ENCODE results near the gene IRF9. TPM values are rescaled to one million over a fixed set of nuclear protein-coding genes. Genes with fewer than 3 reads are reported as not detected.

The IRF9 gene
- total and polyA plus RNA-seq, 4 donors, result 75.3 to 124 (median 95.6) TPM

DNA sequence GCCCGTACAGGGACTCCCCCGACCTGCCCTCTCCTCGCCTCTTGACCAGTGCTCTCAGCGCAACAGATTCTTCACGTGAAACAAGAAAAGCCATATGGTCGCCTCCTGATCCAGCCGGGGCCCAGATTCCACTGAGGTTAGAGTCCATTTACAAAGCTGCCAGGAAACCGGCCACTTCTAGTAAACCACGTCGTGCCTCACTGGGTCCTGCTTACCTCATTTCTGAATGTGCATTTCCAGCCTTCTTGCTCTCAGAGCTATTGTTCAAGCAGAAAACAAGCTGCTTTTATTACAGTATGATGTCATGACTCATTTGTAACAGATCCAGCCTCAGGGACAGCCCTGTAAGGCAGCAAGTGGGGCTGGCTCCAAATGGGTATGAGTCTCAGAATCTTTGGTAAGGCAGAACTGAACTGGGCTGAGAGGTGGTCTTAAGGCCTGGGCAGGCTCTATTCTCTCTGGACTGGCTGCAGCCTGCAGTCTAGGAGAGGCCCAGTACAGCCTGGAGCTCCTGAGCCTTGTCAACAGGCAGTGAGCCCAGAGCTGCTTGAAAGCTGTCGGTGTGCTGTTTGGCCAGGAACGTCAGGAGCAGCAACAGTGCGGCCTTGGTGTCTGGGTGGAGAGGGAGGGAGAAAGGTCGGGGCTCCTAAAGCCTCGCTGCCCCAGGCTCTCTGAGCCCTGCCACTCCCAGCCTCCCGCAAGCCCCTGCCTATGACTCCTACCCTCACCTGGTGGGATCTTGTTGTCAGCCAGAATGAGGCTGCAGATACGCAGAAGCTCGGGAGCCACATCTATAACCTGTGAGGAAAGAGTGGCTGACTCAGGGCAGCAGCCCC lies 19.1 kb downstream of the IRF9 start:
- no peaks in the 10 kb centered on the region for H3K4me1 ChIP-seq (ENCODE audit: control insufficient read depth in 5 of 5, insufficient read depth in 5 of 5, low read length in 5 of 5)
- DNase-seq (no peak), ATAC-seq (ENCODE audit: insufficient read depth, low FRiP score) (no peak)
- H3K27me3 ChIP-seq (ENCODE audit: control insufficient read depth in 3 of 3, insufficient read depth in 3 of 3, low read length in 2 of 3), result no peaks in the 10 kb centered on the region
- no peaks in the 10 kb centered on the region for H3K9me3 ChIP-seq (ENCODE audit: control insufficient read depth in 4 of 4, insufficient read depth in 3 of 4, low read length in 3 of 4)
- H3K27ac ChIP-seq (ENCODE audit: low read depth in 1 of 2, low read length in 1 of 2), result no peak overlapping the region
- TF ChIP-seq, protein P1, sequence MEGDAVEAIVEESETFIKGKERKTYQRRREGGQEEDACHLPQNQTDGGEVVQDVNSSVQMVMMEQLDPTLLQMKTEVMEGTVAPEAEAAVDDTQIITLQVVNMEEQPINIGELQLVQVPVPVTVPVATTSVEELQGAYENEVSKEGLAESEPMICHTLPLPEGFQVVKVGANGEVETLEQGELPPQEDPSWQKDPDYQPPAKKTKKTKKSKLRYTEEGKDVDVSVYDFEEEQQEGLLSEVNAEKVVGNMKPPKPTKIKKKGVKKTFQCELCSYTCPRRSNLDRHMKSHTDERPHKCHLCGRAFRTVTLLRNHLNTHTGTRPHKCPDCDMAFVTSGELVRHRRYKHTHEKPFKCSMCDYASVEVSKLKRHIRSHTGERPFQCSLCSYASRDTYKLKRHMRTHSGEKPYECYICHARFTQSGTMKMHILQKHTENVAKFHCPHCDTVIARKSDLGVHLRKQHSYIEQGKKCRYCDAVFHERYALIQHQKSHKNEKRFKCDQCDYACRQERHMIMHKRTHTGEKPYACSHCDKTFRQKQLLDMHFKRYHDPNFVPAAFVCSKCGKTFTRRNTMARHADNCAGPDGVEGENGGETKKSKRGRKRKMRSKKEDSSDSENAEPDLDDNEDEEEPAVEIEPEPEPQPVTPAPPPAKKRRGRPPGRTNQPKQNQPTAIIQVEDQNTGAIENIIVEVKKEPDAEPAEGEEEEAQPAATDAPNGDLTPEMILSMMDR (IDR thresholded peaks at IDR 0.05; ENCODE audit: control extremely low read depth, extremely low read depth), result no peak
- peaks cover 8 to 85% (median 18%) of the 10 kb centered on the region in 4 donors for H3K36me3 ChIP-seq (ENCODE audit: control insufficient read depth in 4 of 4, insufficient read depth in 4 of 4, low read length in 4 of 4)
- no peak overlapping the region for H3K9ac ChIP-seq (ENCODE audit: insufficient read depth in 1 of 2, low read length in 2 of 2)
- 83 to 93% methylated on average over 18 of the region's 18 CpGs for WGBS, 2 donors
- no peak overlapping the region for H3K4me3 ChIP-seq

DNA sequence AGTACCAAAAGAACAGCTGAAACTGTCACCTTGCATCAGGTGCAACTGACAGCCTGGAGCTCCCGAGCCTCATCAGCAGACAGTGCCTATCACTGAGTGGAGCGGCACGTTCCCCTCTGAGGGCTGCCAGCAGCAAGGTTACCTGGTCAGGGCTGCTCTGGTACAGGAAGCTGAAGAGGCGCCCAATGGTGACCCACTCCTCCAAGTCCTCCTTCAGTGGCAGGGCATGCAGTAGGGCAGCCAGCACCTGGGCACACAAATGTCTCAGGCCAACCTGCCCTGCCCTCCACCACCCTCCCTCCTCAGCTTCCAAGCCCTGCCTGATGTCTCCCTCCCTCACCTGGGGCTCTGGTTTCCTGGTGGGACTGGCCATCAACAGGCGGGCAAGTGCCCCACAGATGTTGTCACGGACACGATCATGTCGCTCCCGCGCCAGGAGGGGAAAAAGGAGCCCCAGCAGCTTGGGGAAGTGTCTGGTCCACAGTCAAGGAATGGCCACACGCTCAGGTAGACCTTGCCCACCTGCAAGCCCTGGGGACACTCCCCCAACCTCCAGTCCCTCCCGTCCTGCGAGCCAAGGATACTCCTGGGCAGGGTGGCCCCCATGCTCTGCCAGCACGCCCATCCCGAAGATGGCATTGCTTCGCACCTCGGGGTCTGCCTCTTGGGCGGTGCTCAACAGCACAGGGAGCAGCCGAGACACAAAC lies 20.5 kb downstream of the IRF9 start:
- TF ChIP-seq, protein P1 (IDR thresholded peaks at IDR 0.05; ENCODE audit: control extremely low read depth, extremely low read depth), result no peak
- H3K27me3 ChIP-seq (ENCODE audit: control insufficient read depth in 3 of 3, insufficient read depth in 3 of 3, low read length in 2 of 3), result no peaks in the 10 kb centered on the region
- DNase-seq (no peak), ATAC-seq (ENCODE audit: insufficient read depth, low FRiP score) (no peak)
- no peaks in the 10 kb centered on the region for H3K9me3 ChIP-seq (ENCODE audit: control insufficient read depth in 4 of 4, insufficient read depth in 3 of 4, low read length in 3 of 4)
- H3K4me1 ChIP-seq (ENCODE audit: control insufficient read depth in 5 of 5, insufficient read depth in 5 of 5, low read length in 5 of 5), result no peaks in the 10 kb centered on the region
- H3K9ac ChIP-seq (ENCODE audit: insufficient read depth in 1 of 2, low read length in 2 of 2), result no peak overlapping the region
- 90% methylated on average over 15 to 19 of the region's 19 CpGs for WGBS, 2 donors
- H3K36me3 ChIP-seq (ENCODE audit: control insufficient read depth in 4 of 4, insufficient read depth in 4 of 4, low read length in 4 of 4), result peaks cover 20 to 91% (median 24%) of the 10 kb centered on the region in 4 donors
- H3K27ac ChIP-seq (ENCODE audit: low read depth in 1 of 2, low read length in 1 of 2), result no peak overlapping the region
- no peak overlapping the region for H3K4me3 ChIP-seq

DNA sequence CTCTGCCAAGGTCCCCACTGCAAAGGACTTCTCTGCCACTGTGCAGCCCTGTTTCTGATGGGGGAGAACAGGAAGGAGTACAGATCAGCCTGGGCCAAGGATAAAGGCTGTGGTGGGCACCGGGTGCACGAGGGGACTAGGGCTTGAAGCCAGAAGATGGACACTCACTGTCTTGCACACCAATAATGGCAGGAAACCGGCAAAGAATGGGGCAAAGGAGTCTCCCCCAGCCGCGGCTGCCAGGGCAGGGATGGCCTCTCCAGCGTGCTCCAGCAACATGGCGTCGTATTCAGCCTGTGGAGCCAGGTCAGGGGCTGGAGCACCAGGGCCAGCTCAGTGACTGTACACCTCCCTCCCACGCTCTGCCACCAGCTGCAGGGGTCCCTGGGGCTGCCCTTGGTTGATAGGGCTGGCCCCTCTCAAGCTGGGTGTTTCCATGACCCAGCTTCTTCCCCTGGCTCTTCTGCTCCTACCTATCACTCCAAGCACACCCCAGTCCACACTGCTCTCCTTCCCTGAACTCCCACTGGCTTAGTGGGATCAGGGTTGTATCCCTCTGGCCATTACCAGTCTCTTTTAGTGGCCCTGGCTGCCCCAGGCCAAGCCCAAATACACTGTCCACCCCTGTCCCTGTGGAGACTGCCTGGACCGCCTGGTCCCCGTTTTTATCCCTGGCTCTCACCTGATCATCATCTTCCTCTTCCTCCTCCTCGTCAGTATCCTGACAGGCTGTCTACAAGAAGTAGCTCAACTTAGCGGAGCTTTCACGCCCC lies 21.2 kb downstream of the IRF9 start:
- no peaks in the 10 kb centered on the region for H3K4me1 ChIP-seq (ENCODE audit: control insufficient read depth in 5 of 5, insufficient read depth in 5 of 5, low read length in 5 of 5)
- ATAC-seq (ENCODE audit: insufficient read depth, low FRiP score) (no peak), DNase-seq (no peak)
- H3K36me3 ChIP-seq (ENCODE audit: control insufficient read depth in 4 of 4, insufficient read depth in 4 of 4, low read length in 4 of 4), result peaks cover 23 to 86% (median 28%) of the 10 kb centered on the region in 4 donors
- H3K9ac ChIP-seq (ENCODE audit: insufficient read depth in 1 of 2, low read length in 2 of 2), result no peak overlapping the region
- H3K4me3 ChIP-seq, result no peak overlapping the region
- H3K9me3 ChIP-seq (ENCODE audit: control insufficient read depth in 4 of 4, insufficient read depth in 3 of 4, low read length in 3 of 4), result no peaks in the 10 kb centered on the region
- TF ChIP-seq, protein P1 (IDR thresholded peaks at IDR 0.05; ENCODE audit: control extremely low read depth, extremely low read depth), result no peak
- WGBS, 2 donors, result 84 to 90% methylated on average over 14 of the region's 14 CpGs
- H3K27me3 ChIP-seq (ENCODE audit: control insufficient read depth in 3 of 3, insufficient read depth in 3 of 3, low read length in 2 of 3), result no peaks in the 10 kb centered on the region
- H3K27ac ChIP-seq (ENCODE audit: low read depth in 1 of 2, low read length in 1 of 2), result no peak overlapping the region

All from lung (tissue), 12 donors.